Measurements from ENCODE around the gene DUS3L. TPM values are rescaled to one million over a fixed set of nuclear protein-coding genes. Genes with fewer than 3 reads are reported as not detected.

Gene DUS3L
- total and polyA plus RNA-seq, 2 of the 8 experiments (the other 6 are each of a cell fraction or from before 2014, with no cell fraction given) = 37.6 to 39.1 TPM

GRCh38 chr19:5785423-5785822, 5.5 kb downstream of the DUS3L start:
- Histone ChIP-seq H3K56ac (replicated peaks; ENCODE audit: insufficient read length, low read depth, low read length) (no peak overlapping the region), H3K18ac (ENCODE audit: extremely low read depth, low read length) (no peak overlapping the region), H3K4me1 (replicated peaks in 1 of 4; ENCODE audit: control insufficient read depth in 3 of 4, insufficient read depth in 4 of 4, low read length in 3 of 4) (no peaks in the 10 kb centered on the region; a peak in 1 of 7 replicates), H2BK12ac (ENCODE audit: low read depth, low read length) (no peak overlapping the region), H2AFZ (ENCODE audit: low read length) (no peak overlapping the region), H2BK120ac (replicated peaks; ENCODE audit: low read depth, low read length) (no peak overlapping the region), H4K8ac (ENCODE audit: extremely low read depth, insufficient read depth, low read length) (no peak overlapping the region), H3K4me2 (ENCODE audit: insufficient read depth in 1 of 2, low read depth in 2 of 2, low read length in 2 of 2) (no peak overlapping the region), H3K4me3 (ENCODE audit: extremely low read depth in 1 of 4, insufficient read depth in 2 of 4, low read depth in 3 of 4, low read length in 4 of 4) (no peak overlapping the region), H3K27me3 (replicated peaks in 1 of 4; ENCODE audit: control insufficient read depth in 3 of 4, extremely low read depth in 1 of 4, insufficient read depth in 3 of 4, low read length in 3 of 4) (no peaks in the 10 kb centered on the region), H4K5ac (ENCODE audit: insufficient read length, low read depth, low read length) (no peak overlapping the region), H3K79me1 (ENCODE audit: low read depth, low read length) (peaks cover 4% of the 10 kb centered on the region; the same call in 1 of the 2 replicates), H3K23me2 (ENCODE audit: low read depth, low read length) (peaks cover 3% of the 10 kb centered on the region; the same call in 1 of the 2 replicates), H2BK15ac (ENCODE audit: low read length) (no peak overlapping the region), H4K91ac (replicated peaks; ENCODE audit: insufficient read length, low read length) (no peak overlapping the region), H3K9me3 (ENCODE audit: insufficient read depth in 2 of 2, low read depth in 1 of 2, low read length in 1 of 2) (no peaks in the 10 kb centered on the region), H3K9ac (replicated peaks in 1 of 4; ENCODE audit: extremely low read depth in 1 of 4, low read depth in 3 of 4, low read length in 3 of 4) (no peak overlapping the region), H2BK5ac (ENCODE audit: low read depth, low read length) (no peak overlapping the region), H2BK20ac (ENCODE audit: low read length) (no peak overlapping the region), H3K36me3 (ENCODE audit: control insufficient read depth in 2 of 4, insufficient read depth in 4 of 4, low read length in 3 of 4) (peaks cover 20 to 42% (median 34%) of the 10 kb centered on the region in 4 experiments), H3K79me2 (ENCODE audit: control insufficient read depth in 1 of 2, insufficient read depth in 2 of 2, low read length in 2 of 2) (no peaks in the 10 kb centered on the region), H3K4ac (replicated peaks; ENCODE audit: insufficient read length, low read depth, low read length) (no peak overlapping the region), H3K23ac (ENCODE audit: insufficient read length) (no peak overlapping the region), H3K27ac (ENCODE audit: low read depth, low read length) (no peak overlapping the region), H3K14ac (ENCODE audit: insufficient read length) (no peak overlapping the region), H4K20me1 (replicated peaks in 1 of 2; ENCODE audit: control insufficient read depth in 1 of 2, insufficient read depth in 2 of 2, low read length in 2 of 2) (peaks cover 0 to 10% of the 10 kb centered on the region in 2 experiments), H2AK5ac (ENCODE audit: low read depth, low read length) (no peak overlapping the region)
- TF ChIP-seq NRF1 (IDR thresholded peaks at IDR 0.05; ENCODE audit: low read depth, low read length) (no peak), CBX8 (IDR thresholded peaks at IDR 0.05; ENCODE audit: borderline replicate concordance, low read depth, low read length) (no peak), RBBP5 (IDR thresholded peaks at IDR 0.05; ENCODE audit: borderline replicate concordance, low read depth, low read length) (no peak), RNF2 (IDR thresholded peaks at IDR 0.05; ENCODE audit: borderline replicate concordance, low read depth, low read length, missing control alignments, poor library complexity, severe bottlenecking) (no peak), MAX (IDR thresholded peaks at IDR 0.05) (no peak)
- DNase-seq (ENCODE audit: low read depth in 1 of 2, low spot score in 2 of 2) (no peak), FAIRE-seq (no peak)
- ChIA-PET CTCF (ENCODE audit: partially characterized antibody) (no interaction called here), POLR2A (ENCODE audit: partially characterized antibody) (interaction anchor here (0.6 to 2.3 kb wide), 6 partner anchors 11 to 89 kb away, joined by 3 to 8 read pairs (median 3); no protein-coding TSS in a partner anchor)
- WGBS, 2 experiments (ENCODE audit: extremely low coverage in 1 of 2, insufficient coverage in 1 of 2, insufficient read length in 1 of 2, insufficient replicate concordance in 2 of 2, low coverage in 1 of 2, low lambda C conversion rate in 2 of 2, missing lambda C conversion rate in 1 of 2) = 92% methylated on average over 23 of the region's 37 CpGs; no CpG with 5 or more reads in 1 of the 2 experiments
